ENCODE data around the gene CBX4.

CBX4 gene

GRCh38 chr17:79811868-79812352, 27.3 kb downstream of the CBX4 start:
- DNase-seq (ENCODE audit: low read depth in 2 of 2) = no peak

- DNase-seq (ENCODE audit: low read depth in 2 of 2) = no peak
Observed at GRCh38 chr17:79811011-79811867, 28.0 kb downstream of the CBX4 start.

- peak; percentile 60 to 68 for DNase-seq (ENCODE audit: low read depth in 2 of 2)
Observed at GRCh38 chr17:79810130-79811010, 28.9 kb downstream of the CBX4 start.

GRCh38 chr17:79809530-79810129, 29.6 kb downstream of the CBX4 start:
- no peak for DNase-seq (ENCODE audit: low read depth in 2 of 2)

- DNase-seq (ENCODE audit: low read depth in 2 of 2) = no peak
Observed at GRCh38 chr17:79808763-79809529, 30.3 kb downstream of the CBX4 start.

- no peak for DNase-seq (ENCODE audit: low read depth in 2 of 2)
Observed at GRCh38 chr17:79806863-79807720, 32.1 kb downstream of the CBX4 start.

GRCh38 chr17:79806446-79806760, 32.8 kb downstream of the CBX4 start:
- DNase-seq (ENCODE audit: low read depth in 2 of 2) = no peak

GRCh38 chr17:79804856-79805696, 34.2 kb downstream of the CBX4 start:
- no peak for DNase-seq (ENCODE audit: low read depth in 2 of 2)

GRCh38 chr17:79803997-79804855, 35.0 kb downstream of the CBX4 start:
- peak; percentile 63 to 74 for DNase-seq (ENCODE audit: low read depth in 2 of 2)

GRCh38 chr17:79803421-79803996, 35.7 kb downstream of the CBX4 start:
- no peak for DNase-seq (ENCODE audit: low read depth in 2 of 2)

GRCh38 chr17:79802736-79803420, 36.4 kb downstream of the CBX4 start:
- DNase-seq (ENCODE audit: low read depth in 2 of 2) = no peak

- DNase-seq (ENCODE audit: low read depth in 2 of 2) = no peak
Observed at GRCh38 chr17:79802039-79802735, 37.1 kb downstream of the CBX4 start.

GRCh38 chr17:79801156-79802038, 37.8 kb downstream of the CBX4 start:
- no peak for DNase-seq (ENCODE audit: low read depth in 2 of 2)

- no peak for DNase-seq (ENCODE audit: low read depth in 2 of 2)
Observed at GRCh38 chr17:79800325-79801155, 38.7 kb downstream of the CBX4 start.

All from stimulated activated CD4-positive, alpha-beta T cell treated with anti-CD3 and anti-CD28 coated beads, Interleukin-4, amount 100 ng/mL, for 48 hours (primary cell).